Liver (tissue), 9 donors: ENCODE results near the gene TOR3A. TPM values are rescaled to one million over a fixed set of nuclear protein-coding genes. Genes with fewer than 3 reads are reported as not detected.

Experiments used
- DNase-seq: peaks from one replicate; pipeline ENCODE4 v3.0.0-alpha.2; 2017; ENCODE audit warnings: low spot score
- H3K27ac ChIP-seq, 2 donors: one replicate each; pipeline ENCODE4 v1.7.0; 2013; ENCODE audit warnings: inconsistent platforms in 2 of 2, low read length in 2 of 2, control low read depth in 1 of 2, low read depth in 1 of 2, mild to moderate bottlenecking in 1 of 2
- H3K27me3 ChIP-seq, 4 donors: one replicate each; pipeline versions ENCODE4 v1.6.1 to v1.7.0; 2013; ENCODE audit warnings: low read length in 3 of 4, inconsistent platforms in 1 of 4, mild to moderate bottlenecking in 1 of 4, moderate library complexity in 1 of 4; ENCODE audit not compliant: control insufficient read depth in 4 of 4, insufficient read depth in 4 of 4
- H3K36me3 ChIP-seq, 4 donors: one replicate each; pipeline versions ENCODE4 v1.6.1 to v1.7.0; 2013; ENCODE audit warnings: low read length in 3 of 4, mild to moderate bottlenecking in 3 of 4, low read depth in 1 of 4, moderate library complexity in 1 of 4; ENCODE audit not compliant: control insufficient read depth in 4 of 4, insufficient read depth in 3 of 4
- H3K4me1 ChIP-seq, 4 donors: one replicate each; pipeline versions ENCODE4 v1.6.1 to v1.7.0; 2013; ENCODE audit warnings: low read length in 3 of 4, mild to moderate bottlenecking in 3 of 4, moderate library complexity in 1 of 4; ENCODE audit not compliant: control insufficient read depth in 4 of 4, insufficient read depth in 4 of 4
- H3K4me3 ChIP-seq, 3 donors: one replicate each; pipeline versions ENCODE4 v1.6.1 to v1.7.0; 2013; ENCODE audit warnings: low read length in 3 of 3, control low read depth in 1 of 3, low read depth in 1 of 3, mild to moderate bottlenecking in 1 of 3
- H3K9ac ChIP-seq, 2 donors: one replicate each; pipeline ENCODE4 v1.7.0; 2013; ENCODE audit warnings: low read length in 2 of 2, mild to moderate bottlenecking in 2 of 2, moderate library complexity in 2 of 2, control low read depth in 1 of 2, low read depth in 1 of 2
- H3K9me3 ChIP-seq, 4 donors: one replicate each; pipeline versions ENCODE4 v1.6.1 to v1.7.0; 2013; ENCODE audit warnings: low read length in 3 of 4; ENCODE audit not compliant: control insufficient read depth in 4 of 4
- ATF3 ChIP-seq: IDR thresholded peaks from 2 replicates; pipeline ENCODE4 v1.6.1; 2016; ENCODE audit warnings: antibody characterized with exemption
- EGR1 ChIP-seq, 2 donors: IDR thresholded peaks; 2 replicates each; pipeline ENCODE4 v1.6.1; 2016 to 2018; ENCODE audit warnings: antibody characterized with exemption in 2 of 2, low read depth in 2 of 2
- FOXA1 ChIP-seq: IDR thresholded peaks from 2 replicates; pipeline ENCODE4 v1.6.1; 2016; ENCODE audit warnings: antibody characterized with exemption
- FOXA2 ChIP-seq: IDR thresholded peaks from 2 replicates; pipeline ENCODE4 v1.6.1; 2016; ENCODE audit warnings: antibody characterized with exemption
- GABPA ChIP-seq, 2 donors: IDR thresholded peaks in 1 of 2; conservative IDR thresholded peaks in 1 of 2; 2 replicates each; pipeline ENCODE4 v1.6.1; 2016; ENCODE audit warnings: antibody characterized with exemption in 2 of 2, mild to moderate bottlenecking in 1 of 2, moderate library complexity in 1 of 2
- HNF4A ChIP-seq, 2 donors: conservative IDR thresholded peaks; 2 replicates each; pipeline ENCODE4 v1.6.1; 2016; ENCODE audit warnings: antibody characterized with exemption in 2 of 2, mild to moderate bottlenecking in 2 of 2
- HNF4G ChIP-seq: IDR thresholded peaks from 2 replicates; pipeline ENCODE4 v1.6.1; 2016; ENCODE audit warnings: antibody characterized with exemption
- JUND ChIP-seq, 2 donors: IDR thresholded peaks; 2 replicates each; pipeline ENCODE4 v1.6.1; 2016; ENCODE audit warnings: antibody characterized with exemption in 2 of 2
- RAD21 ChIP-seq, 2 donors: IDR thresholded peaks; 2 replicates each; pipeline ENCODE4 v1.6.1; 2016; ENCODE audit warnings: antibody characterized with exemption in 2 of 2, mild to moderate bottlenecking in 2 of 2
- SP1 ChIP-seq: IDR thresholded peaks from 2 replicates; pipeline ENCODE4 v1.6.1; 2018; ENCODE audit warnings: antibody characterized with exemption, mild to moderate bottlenecking
- TAF1 ChIP-seq: conservative IDR thresholded peaks from 2 replicates; pipeline ENCODE4 v1.6.1; 2016; ENCODE audit warnings: antibody characterized with exemption, mild to moderate bottlenecking
- YY1 ChIP-seq: IDR thresholded peaks from 2 replicates; pipeline ENCODE4 v1.6.1; 2016; ENCODE audit warnings: antibody characterized with exemption, mild to moderate bottlenecking
- ZBTB33 ChIP-seq: IDR thresholded peaks from 2 replicates; pipeline ENCODE4 v1.6.1; 2016; ENCODE audit warnings: antibody characterized with exemption
- WGBS: extraction: QIAGEN DNeasy Blood & Tissue Kit; methylation state at CpG from one replicate; pipeline ENCODE4 v1.1.7; 2013; 5-methylcytosine and 5-hydroxymethylcytosine counted together
- polyA plus RNA-seq, 2 donors: library from polyadenylated mRNA; stranded (reverse) in 1 of 2; unstranded in 1 of 2; fragments of 200-250 nt in 1 of 2; fragments of >200 nt in 1 of 2; fragmentation: Nextera tagmentation in 1 of 2; extraction: Ambion mirVana in 1 of 2; gene quantifications; one replicate each; pipeline versions ENCODE4 v1.2.1 to v1.2.3, GENCODE V29; 2013 to 2015
- total RNA-seq, 2 donors: library from RNA; depleted of rRNA; stranded (reverse); fragments of >200 nt; gene quantifications; one replicate each; pipeline ENCODE4 v1.2.3, GENCODE V29; 2014
- TF ChIP-seq, protein P1 (sequence below): IDR thresholded peaks from 2 replicates; pipeline ENCODE4 v1.6.1; 2016; ENCODE audit warnings: antibody characterized with exemption, mild to moderate bottlenecking
- TF ChIP-seq, protein P2 (sequence below): fragments of 150-350 bp; IDR thresholded peaks from 2 replicates; pipeline ENCODE4 v1.5.1; 2017; ENCODE audit warnings: improper control_type of control experiment, low read depth, low read length; ENCODE audit not compliant: missing input control
- donor health status: healthy.
- donor health status: healthy.
- donor health status: healthy.
- donor health status: healthy.
- donor health status: healthy.

The TOR3A gene
- total and polyA plus RNA-seq, 4 donors, result 14.3 to 31.0 (median 23.5) TPM

GRCh38 chr1:179089827-179090482, 8.1 kb downstream of the TOR3A start (continued):
- TF ChIP-seq, protein P1, sequence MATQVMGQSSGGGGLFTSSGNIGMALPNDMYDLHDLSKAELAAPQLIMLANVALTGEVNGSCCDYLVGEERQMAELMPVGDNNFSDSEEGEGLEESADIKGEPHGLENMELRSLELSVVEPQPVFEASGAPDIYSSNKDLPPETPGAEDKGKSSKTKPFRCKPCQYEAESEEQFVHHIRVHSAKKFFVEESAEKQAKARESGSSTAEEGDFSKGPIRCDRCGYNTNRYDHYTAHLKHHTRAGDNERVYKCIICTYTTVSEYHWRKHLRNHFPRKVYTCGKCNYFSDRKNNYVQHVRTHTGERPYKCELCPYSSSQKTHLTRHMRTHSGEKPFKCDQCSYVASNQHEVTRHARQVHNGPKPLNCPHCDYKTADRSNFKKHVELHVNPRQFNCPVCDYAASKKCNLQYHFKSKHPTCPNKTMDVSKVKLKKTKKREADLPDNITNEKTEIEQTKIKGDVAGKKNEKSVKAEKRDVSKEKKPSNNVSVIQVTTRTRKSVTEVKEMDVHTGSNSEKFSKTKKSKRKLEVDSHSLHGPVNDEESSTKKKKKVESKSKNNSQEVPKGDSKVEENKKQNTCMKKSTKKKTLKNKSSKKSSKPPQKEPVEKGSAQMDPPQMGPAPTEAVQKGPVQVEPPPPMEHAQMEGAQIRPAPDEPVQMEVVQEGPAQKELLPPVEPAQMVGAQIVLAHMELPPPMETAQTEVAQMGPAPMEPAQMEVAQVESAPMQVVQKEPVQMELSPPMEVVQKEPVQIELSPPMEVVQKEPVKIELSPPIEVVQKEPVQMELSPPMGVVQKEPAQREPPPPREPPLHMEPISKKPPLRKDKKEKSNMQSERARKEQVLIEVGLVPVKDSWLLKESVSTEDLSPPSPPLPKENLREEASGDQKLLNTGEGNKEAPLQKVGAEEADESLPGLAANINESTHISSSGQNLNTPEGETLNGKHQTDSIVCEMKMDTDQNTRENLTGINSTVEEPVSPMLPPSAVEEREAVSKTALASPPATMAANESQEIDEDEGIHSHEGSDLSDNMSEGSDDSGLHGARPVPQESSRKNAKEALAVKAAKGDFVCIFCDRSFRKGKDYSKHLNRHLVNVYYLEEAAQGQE, result no peak
- TF ChIP-seq FOXA2, result no peak

GRCh38 chr1:179090522-179090921, 8.7 kb downstream of the TOR3A start:
- Histone ChIP-seq H3K9ac (peak overlapping the region in 1 of 2 donors; percentile 69), H3K4me1 (peaks cover 23 to 90% (median 71%) of the 10 kb centered on the region in 4 donors), H3K27ac (peak overlapping the region; percentile 56 to 60), H3K4me3 (no peak overlapping the region), H3K36me3 (peaks cover 9 to 30% (median 27%) of the 10 kb centered on the region in 4 donors), H3K9me3 (no peaks in the 10 kb centered on the region), H3K27me3 (no peaks in the 10 kb centered on the region)
- DNase-seq, result no peak
- no peak for TF ChIP-seq YY1
- TF ChIP-seq, protein P2, sequence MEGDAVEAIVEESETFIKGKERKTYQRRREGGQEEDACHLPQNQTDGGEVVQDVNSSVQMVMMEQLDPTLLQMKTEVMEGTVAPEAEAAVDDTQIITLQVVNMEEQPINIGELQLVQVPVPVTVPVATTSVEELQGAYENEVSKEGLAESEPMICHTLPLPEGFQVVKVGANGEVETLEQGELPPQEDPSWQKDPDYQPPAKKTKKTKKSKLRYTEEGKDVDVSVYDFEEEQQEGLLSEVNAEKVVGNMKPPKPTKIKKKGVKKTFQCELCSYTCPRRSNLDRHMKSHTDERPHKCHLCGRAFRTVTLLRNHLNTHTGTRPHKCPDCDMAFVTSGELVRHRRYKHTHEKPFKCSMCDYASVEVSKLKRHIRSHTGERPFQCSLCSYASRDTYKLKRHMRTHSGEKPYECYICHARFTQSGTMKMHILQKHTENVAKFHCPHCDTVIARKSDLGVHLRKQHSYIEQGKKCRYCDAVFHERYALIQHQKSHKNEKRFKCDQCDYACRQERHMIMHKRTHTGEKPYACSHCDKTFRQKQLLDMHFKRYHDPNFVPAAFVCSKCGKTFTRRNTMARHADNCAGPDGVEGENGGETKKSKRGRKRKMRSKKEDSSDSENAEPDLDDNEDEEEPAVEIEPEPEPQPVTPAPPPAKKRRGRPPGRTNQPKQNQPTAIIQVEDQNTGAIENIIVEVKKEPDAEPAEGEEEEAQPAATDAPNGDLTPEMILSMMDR, result peak; percentile 12
- 47% methylated on average over 8 of the region's 8 CpGs for WGBS

DNA sequence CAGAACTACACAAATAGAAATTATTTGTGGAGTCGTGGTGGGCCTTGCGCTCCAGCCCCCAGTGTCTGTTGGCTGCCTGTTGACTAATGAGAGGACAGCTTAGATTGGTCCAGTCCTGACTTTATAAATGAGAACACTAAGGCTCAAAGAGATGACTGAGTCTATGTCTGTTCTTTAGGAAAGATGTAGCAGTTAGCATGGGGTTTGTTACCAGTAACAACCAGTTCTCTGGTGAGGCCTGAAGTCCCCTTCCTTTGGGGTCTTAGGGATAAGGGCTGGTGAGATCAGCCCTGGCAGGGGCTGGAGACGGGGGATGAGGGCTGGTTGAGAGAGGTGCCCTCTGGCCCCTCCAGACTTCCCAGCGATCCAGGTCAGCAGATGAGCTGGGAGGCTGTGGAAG, 9.1 kb downstream of the TOR3A start:
- no peaks in the 10 kb centered on the region for H3K9me3 ChIP-seq
- TF ChIP-seq FOXA1 (no peak), HNF4A (conservative IDR thresholded peaks at IDR 0.05) (no peak), YY1 (no peak), SP1 (no peak), GABPA (IDR thresholded peaks at IDR 0.05 in 1 of 2, conservative IDR thresholded peaks at IDR 0.05 in 1 of 2) (no peak), HNF4G (no peak), ATF3 (no peak), FOXA2 (no peak), TAF1 (no peak), RAD21 (IDR thresholded peaks at IDR 0.05) (no peak), JUND (IDR thresholded peaks at IDR 0.05) (no peak), ZBTB33 (no peak), EGR1 (IDR thresholded peaks at IDR 0.05; ENCODE audit: low read depth in 2 of 2) (no peak)
- TF ChIP-seq, protein P1, result no peak
- DNase-seq, result no peak
- H3K36me3 ChIP-seq, result peaks cover 7 to 27% (median 24%) of the 10 kb centered on the region in 4 donors
- H3K4me3 ChIP-seq, result no peak overlapping the region
- no peak overlapping the region for H3K9ac ChIP-seq
- WGBS, result 74% methylated on average over 4 of the region's 4 CpGs
- H3K27ac ChIP-seq, result peak overlapping the region; percentile 56 to 60
- no peaks in the 10 kb centered on the region for H3K27me3 ChIP-seq
- peaks cover 24 to 89% (median 74%) of the 10 kb centered on the region in 4 donors for H3K4me1 ChIP-seq
